Osteocyte (in vitro differentiated cells): ENCODE measurements around the gene GSE1. TPM values are rescaled to one million over a fixed set of nuclear protein-coding genes. Genes with fewer than 3 reads are reported as not detected.

Experiments used
- DNase-seq: peaks from one replicate; pipeline ENCODE4 v3.0.0; 2021; ENCODE audit warnings: mixed read lengths; ENCODE audit not compliant: unreplicated experiment; ENCODE audit errors: extremely low spot score
- H3K27ac Mint-ChIP-seq: one replicate; pipeline ENCODE4 v1.8.0; 2021; ENCODE audit warnings: mild to moderate bottlenecking, mixed read lengths; ENCODE audit not compliant: unreplicated experiment
- H3K27me3 Mint-ChIP-seq: one replicate; pipeline ENCODE4 v1.8.0; 2021; ENCODE audit warnings: mixed read lengths; ENCODE audit not compliant: unreplicated experiment
- H3K36me3 Mint-ChIP-seq: one replicate; pipeline ENCODE4 v1.8.0; 2021; ENCODE audit warnings: mixed read lengths; ENCODE audit not compliant: unreplicated experiment
- H3K4me1 Mint-ChIP-seq: one replicate; pipeline ENCODE4 v1.8.0; 2021; ENCODE audit warnings: mixed read lengths; ENCODE audit not compliant: unreplicated experiment
- H3K4me3 Mint-ChIP-seq: one replicate; pipeline ENCODE4 v1.8.0; 2021; ENCODE audit warnings: mild to moderate bottlenecking, moderate library complexity, mixed read lengths; ENCODE audit not compliant: unreplicated experiment
- H3K9me3 Mint-ChIP-seq: one replicate; pipeline ENCODE4 v1.8.0; 2021; ENCODE audit warnings: mixed read lengths; ENCODE audit not compliant: unreplicated experiment
- CTCF ChIP-seq: fragments of 200-600 bp; sonication (generic); IDR thresholded peaks from 2 replicates; pipeline ENCODE4 v1.5.0; 2021; ENCODE audit warnings: antibody characterized with exemption, mild to moderate bottlenecking, moderate library complexity
- total RNA-seq: library from RNA; stranded (reverse); gene quantifications from 2 replicates; pipeline ENCODE4 v1.2.1, GENCODE V29; 2021

The GSE1 gene
- total RNA-seq, 1 donor from 2014 or later, result 64.1 TPM

GRCh38 chr16:85616607-85617321 lies 3.6 kb downstream of the GSE1 start:
- H3K27me3 Mint-ChIP-seq, result no peaks in the 10 kb centered on the region
- H3K4me1 Mint-ChIP-seq, result peaks cover 20% of the 10 kb centered on the region
- H3K4me3 Mint-ChIP-seq, result no peak overlapping the region
- peaks cover 7% of the 10 kb centered on the region for H3K36me3 Mint-ChIP-seq
- no peak for DNase-seq
- no peak for TF ChIP-seq CTCF
- H3K27ac Mint-ChIP-seq, result no peak overlapping the region
- H3K9me3 Mint-ChIP-seq, result no peaks in the 10 kb centered on the region

- Mint-ChIP-seq H3K27ac (no peak overlapping the region), H3K4me1 (peaks cover 16% of the 10 kb centered on the region), H3K4me3 (no peak overlapping the region), H3K9me3 (no peaks in the 10 kb centered on the region), H3K36me3 (peaks cover 7% of the 10 kb centered on the region), H3K27me3 (no peaks in the 10 kb centered on the region)
- no peak for TF ChIP-seq CTCF
- DNase-seq, result no peak
These were observed 4.8 kb downstream of the GSE1 start for GRCh38 chr16:85617948-85618347.

- no peak for TF ChIP-seq CTCF
- H3K4me1 Mint-ChIP-seq, result peaks cover 16% of the 10 kb centered on the region
- DNase-seq, result no peak
- H3K36me3 Mint-ChIP-seq, result peaks cover 7% of the 10 kb centered on the region
- no peak overlapping the region for H3K27ac Mint-ChIP-seq
- H3K27me3 Mint-ChIP-seq, result no peaks in the 10 kb centered on the region
- no peak overlapping the region for H3K4me3 Mint-ChIP-seq
- H3K9me3 Mint-ChIP-seq, result no peaks in the 10 kb centered on the region
These were observed 5.4 kb downstream of the GSE1 start for GRCh38 chr16:85618521-85618920.

DNA sequence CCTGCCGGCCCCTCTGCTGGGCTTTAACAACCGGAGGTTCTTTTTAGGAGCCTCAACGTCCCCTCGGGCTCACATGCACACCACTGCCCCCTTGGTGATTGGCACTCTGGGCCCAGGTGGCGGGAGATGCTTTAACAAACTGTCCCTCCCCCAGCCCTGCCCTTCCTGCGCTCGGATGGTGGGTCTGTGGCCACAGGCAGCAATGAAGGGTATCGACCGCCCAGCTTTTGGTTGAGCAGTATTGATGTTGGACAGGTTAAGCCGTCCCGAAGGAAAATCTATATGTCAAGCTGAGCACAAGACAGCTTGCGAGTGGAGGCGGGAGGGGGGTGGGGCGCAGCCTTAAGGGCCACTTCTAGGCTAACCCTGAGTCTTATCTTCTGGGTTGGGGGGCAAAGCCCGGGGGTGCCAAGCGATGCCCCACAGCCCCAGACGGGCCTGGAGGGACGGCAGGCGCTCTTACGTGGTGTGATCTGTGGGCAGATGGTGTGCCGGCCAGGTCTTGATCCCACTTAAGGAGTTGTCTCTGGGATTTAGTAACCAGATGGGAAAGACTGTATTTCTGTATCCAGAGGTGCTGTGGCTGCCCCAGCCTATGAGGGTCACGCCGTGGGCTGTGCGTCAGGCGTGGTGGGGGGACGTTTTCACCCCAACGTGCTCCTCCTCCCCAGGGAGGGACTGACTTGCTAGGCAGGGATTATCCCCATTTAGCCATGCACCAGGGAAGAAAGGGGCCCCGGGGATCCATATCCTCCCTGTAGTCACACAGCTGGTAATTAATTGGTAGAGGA lies 6.2 kb downstream of the GSE1 start:
- no peak for DNase-seq
- no peaks in the 10 kb centered on the region for H3K27me3 Mint-ChIP-seq
- no peak overlapping the region for H3K4me3 Mint-ChIP-seq
- H3K9me3 Mint-ChIP-seq, result no peaks in the 10 kb centered on the region
- H3K27ac Mint-ChIP-seq, result no peak overlapping the region
- H3K4me1 Mint-ChIP-seq, result peaks cover 16% of the 10 kb centered on the region
- peaks cover 7% of the 10 kb centered on the region for H3K36me3 Mint-ChIP-seq
- no peak for TF ChIP-seq CTCF

GRCh38 chr16:85620374-85620773 lies 7.3 kb downstream of the GSE1 start:
- H3K36me3 Mint-ChIP-seq, result peaks cover 7% of the 10 kb centered on the region
- no peak overlapping the region for H3K27ac Mint-ChIP-seq
- no peak for TF ChIP-seq CTCF
- H3K27me3 Mint-ChIP-seq, result no peaks in the 10 kb centered on the region
- H3K9me3 Mint-ChIP-seq, result no peaks in the 10 kb centered on the region
- H3K4me1 Mint-ChIP-seq, result peaks cover 14% of the 10 kb centered on the region
- no peak overlapping the region for H3K4me3 Mint-ChIP-seq
- DNase-seq, result no peak
